A673 (cell line): ENCODE data around the gene GFY.

Experiments
- EZH2 ChIP-seq: fragments of 200-600 bp; sonication (generic); IDR thresholded peaks from 2 replicates; pipeline ENCODE4 v1.6.1; 2017; ENCODE audit warnings: borderline replicate concordance, low read depth, mild to moderate bottlenecking, mixed read lengths, antibody characterized with exemption, low read length; ENCODE audit not compliant: poor library complexity, severe bottlenecking
- TF ChIP-seq, protein P1 (sequence below): fragments of 300-800, 200-600 bp; sonication (generic); conservative IDR thresholded peaks from 2 replicates; pipeline ENCODE4 v1.5.1; 2017; ENCODE audit warnings: low read depth, mild to moderate bottlenecking, antibody characterized with exemption, low read length, moderate library complexity, mixed read lengths

DNA sequence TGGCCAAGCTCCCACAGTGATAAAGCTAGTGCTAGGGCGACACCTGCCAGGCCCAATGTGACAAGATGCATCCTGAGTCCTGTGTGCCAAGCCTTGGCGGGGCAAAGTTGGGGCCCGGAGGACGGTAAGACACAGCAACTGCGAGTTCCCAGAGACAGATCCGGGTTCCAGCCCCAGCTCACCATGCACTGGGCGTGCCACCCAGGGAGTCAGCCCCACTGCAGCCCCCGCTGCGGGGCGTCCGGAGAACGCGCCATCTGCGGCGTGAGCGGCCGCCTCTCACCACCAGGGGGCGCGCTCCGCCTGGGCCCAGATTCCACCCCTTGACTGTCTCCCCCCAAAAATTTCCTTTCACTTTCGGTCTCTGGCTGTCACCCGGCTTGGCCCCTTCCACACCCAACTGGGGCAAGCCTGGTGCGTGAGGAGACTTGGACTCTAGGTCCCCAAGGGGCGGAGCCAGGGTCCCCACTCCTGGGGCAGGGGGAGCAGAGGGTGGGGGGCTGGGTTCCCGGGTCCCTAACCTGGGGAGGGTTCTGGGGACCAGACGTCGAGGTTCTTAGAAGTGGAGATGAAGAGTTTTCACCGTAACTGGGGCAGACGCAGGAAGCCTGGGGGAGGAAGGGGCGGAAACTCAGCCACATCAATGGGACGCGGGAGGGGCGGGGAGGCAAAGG is 48.8 kb downstream of the GFY start, which contains the start of gene FLT3LG:
- TF ChIP-seq, protein P1, sequence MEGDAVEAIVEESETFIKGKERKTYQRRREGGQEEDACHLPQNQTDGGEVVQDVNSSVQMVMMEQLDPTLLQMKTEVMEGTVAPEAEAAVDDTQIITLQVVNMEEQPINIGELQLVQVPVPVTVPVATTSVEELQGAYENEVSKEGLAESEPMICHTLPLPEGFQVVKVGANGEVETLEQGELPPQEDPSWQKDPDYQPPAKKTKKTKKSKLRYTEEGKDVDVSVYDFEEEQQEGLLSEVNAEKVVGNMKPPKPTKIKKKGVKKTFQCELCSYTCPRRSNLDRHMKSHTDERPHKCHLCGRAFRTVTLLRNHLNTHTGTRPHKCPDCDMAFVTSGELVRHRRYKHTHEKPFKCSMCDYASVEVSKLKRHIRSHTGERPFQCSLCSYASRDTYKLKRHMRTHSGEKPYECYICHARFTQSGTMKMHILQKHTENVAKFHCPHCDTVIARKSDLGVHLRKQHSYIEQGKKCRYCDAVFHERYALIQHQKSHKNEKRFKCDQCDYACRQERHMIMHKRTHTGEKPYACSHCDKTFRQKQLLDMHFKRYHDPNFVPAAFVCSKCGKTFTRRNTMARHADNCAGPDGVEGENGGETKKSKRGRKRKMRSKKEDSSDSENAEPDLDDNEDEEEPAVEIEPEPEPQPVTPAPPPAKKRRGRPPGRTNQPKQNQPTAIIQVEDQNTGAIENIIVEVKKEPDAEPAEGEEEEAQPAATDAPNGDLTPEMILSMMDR = peak; percentile 99
- TF ChIP-seq EZH2 = no peak
